Gastroesophageal sphincter (tissue), 3 donors: ENCODE data around the gene KIF26A.

Experiments
- EP300 ChIP-seq: sonication (generic); formaldehyde crosslinking; IDR thresholded peaks from one replicate; pipeline ENCODE4 v1.6.1; 2017; ENCODE audit warnings: antibody characterized with exemption, mild to moderate bottlenecking
- POLR2A ChIP-seq, 2 donors: fragments of 450-650 bp; IDR thresholded peaks; one replicate each; pipeline ENCODE4 v1.6.1; 2017; ENCODE audit warnings: antibody characterized with exemption in 2 of 2, mild to moderate bottlenecking in 2 of 2, moderate library complexity in 1 of 2
- TF ChIP-seq, protein P1 (sequence below), 4 experiments: fragments of 200-600 bp in 2 of 4; fragments of 450-650 bp in 2 of 4; sonication (generic) in 1 of 4; IDR thresholded peaks; one replicate each; pipeline ENCODE4 v1.5.1; 2017 to 2019; ENCODE audit warnings: antibody characterized with exemption in 4 of 4, mild to moderate bottlenecking in 2 of 4, moderate library complexity in 2 of 4

DNA sequence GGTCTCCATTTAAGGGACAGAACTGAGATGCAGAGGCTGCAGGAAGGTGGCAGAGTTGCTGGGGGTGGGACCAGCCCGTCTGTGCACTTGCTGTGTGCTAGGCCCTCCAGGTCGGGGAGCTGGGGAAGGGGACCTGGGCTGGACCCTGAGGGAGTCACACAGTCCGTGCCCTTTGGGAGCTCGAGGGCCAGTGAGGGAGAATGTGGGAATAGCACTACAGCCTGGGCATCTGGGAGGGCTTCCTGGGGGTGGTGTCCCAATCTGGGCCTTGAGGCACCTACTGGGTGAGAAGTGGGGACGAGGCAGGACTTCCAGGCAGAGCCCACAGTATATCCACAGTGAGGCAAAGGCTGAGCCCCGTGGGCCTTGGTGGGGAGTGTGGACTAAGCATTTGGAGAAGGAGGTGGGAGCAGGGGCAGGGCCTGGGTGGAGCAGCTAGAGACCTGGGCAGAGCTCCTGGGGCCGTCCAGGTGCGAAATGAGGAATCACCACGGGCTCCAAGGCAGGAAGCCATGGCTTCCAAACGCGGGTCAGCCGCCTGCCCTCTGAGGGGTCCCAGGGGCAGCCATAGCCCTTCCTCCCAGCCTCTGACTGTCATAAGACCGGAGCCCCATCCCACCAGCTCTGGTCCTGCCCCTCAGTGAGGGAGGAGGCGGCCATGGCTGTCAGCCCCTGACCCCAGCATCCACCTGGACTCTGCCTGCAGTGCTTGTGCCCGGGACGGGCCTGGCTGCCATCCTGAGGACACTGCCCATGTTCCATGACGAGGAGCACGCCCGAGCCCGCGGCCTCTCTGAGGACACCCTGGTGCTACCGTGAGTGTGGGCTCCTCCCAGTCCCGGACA is 46.2 kb upstream of the KIF26A start:
- TF ChIP-seq POLR2A (IDR thresholded peaks at IDR 0.05) (no peak), EP300 (no peak)
- TF ChIP-seq, protein P1, sequence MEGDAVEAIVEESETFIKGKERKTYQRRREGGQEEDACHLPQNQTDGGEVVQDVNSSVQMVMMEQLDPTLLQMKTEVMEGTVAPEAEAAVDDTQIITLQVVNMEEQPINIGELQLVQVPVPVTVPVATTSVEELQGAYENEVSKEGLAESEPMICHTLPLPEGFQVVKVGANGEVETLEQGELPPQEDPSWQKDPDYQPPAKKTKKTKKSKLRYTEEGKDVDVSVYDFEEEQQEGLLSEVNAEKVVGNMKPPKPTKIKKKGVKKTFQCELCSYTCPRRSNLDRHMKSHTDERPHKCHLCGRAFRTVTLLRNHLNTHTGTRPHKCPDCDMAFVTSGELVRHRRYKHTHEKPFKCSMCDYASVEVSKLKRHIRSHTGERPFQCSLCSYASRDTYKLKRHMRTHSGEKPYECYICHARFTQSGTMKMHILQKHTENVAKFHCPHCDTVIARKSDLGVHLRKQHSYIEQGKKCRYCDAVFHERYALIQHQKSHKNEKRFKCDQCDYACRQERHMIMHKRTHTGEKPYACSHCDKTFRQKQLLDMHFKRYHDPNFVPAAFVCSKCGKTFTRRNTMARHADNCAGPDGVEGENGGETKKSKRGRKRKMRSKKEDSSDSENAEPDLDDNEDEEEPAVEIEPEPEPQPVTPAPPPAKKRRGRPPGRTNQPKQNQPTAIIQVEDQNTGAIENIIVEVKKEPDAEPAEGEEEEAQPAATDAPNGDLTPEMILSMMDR (IDR thresholded peaks at IDR 0.05), result no peak
